SK-N-SH (cell line): ENCODE measurements around the gene PRUNE1. TPM values are rescaled to one million over a fixed set of nuclear protein-coding genes. Genes with fewer than 3 reads are reported as not detected.

Source experiments
- CTCF ChIA-PET: fragments of 300-600, 350-600 bp; formaldehyde crosslinking; extraction: SDS; loops from one replicate; lab custom pipeline; 2021; lab: Yijun Ruan, JAX
- POLR2A ChIA-PET: fragments of 350-600 bp; sonication (Branson Sonifier 250); formaldehyde crosslinking; extraction: SDS; loops from one replicate; lab custom pipeline; 2020; ENCODE audit warnings: antibody characterized with exemption, inconsistent platforms; lab: Yijun Ruan, JAX
- DNase-seq: peaks from one replicate; pipeline ENCODE4 v3.0.0; 2012
- H2AFZ ChIP-seq: fragments of 200-600 bp; sonication (generic); 2 replicates; pipeline ENCODE4 v1.8.1; 2016; ENCODE audit warnings: antibody characterized with exemption, mild to moderate bottlenecking, low read depth
- H3F3A ChIP-seq: fragments of 200-600 bp; sonication (generic); replicated peaks from 2 replicates; pipeline ENCODE3; 2016; ENCODE audit warnings: antibody characterized with exemption, mild to moderate bottlenecking; ENCODE audit not compliant: insufficient read depth
- H3K27ac ChIP-seq, 2 experiments: fragments of 200-500 bp in 1 of 2; fragments of 200-600 bp in 1 of 2; sonication (Bioruptor generic) in 1 of 2; sonication (generic), shearing (Covaris generic) in 1 of 2; 2 replicates each; pipeline versions ENCODE4 v1.5.1 to v1.6.1; 2014 to 2016; ENCODE audit warnings: low read depth in 2 of 2, inconsistent platforms in 1 of 2, low read length in 1 of 2, mild to moderate bottlenecking in 1 of 2, mixed read lengths in 1 of 2
- H3K27me3 ChIP-seq: fragments of 200-600 bp; sonication (generic), shearing (Covaris generic); 2 replicates; pipeline ENCODE4 v1.6.1; 2016; ENCODE audit warnings: mixed run types; ENCODE audit not compliant: insufficient read depth
- H3K36me3 ChIP-seq, 2 experiments: fragments of 200-500 bp in 1 of 2; fragments of 200-600 bp in 1 of 2; sonication (Bioruptor generic) in 1 of 2; sonication (generic) in 1 of 2; replicated peaks in 1 of 2; 2 replicates each; pipeline versions ENCODE3 to v1.5.1; 2014 to 2016; ENCODE audit warnings: low read length in 1 of 2, mild to moderate bottlenecking in 1 of 2; ENCODE audit not compliant: insufficient read depth in 2 of 2, control insufficient read depth in 1 of 2
- H3K4me1 ChIP-seq, 2 experiments: fragments of 200-500 bp in 1 of 2; fragments of 200-600 bp in 1 of 2; sonication (Bioruptor generic) in 1 of 2; sonication (generic), shearing (Covaris generic) in 1 of 2; 2 replicates each; pipeline versions ENCODE4 v1.5.1 to v1.6.1; 2014 to 2016; ENCODE audit warnings: low read depth in 1 of 2, low read length in 1 of 2, mixed run types in 1 of 2; ENCODE audit not compliant: insufficient read depth in 2 of 2, control insufficient read depth in 1 of 2
- H3K4me2 ChIP-seq: fragments of 200-600 bp; sonication (generic), shearing (Covaris generic); 2 replicates; pipeline ENCODE4 v1.6.1; 2017; ENCODE audit warnings: mixed run types
- H3K4me3 ChIP-seq, 2 experiments: fragments of 200-500 bp in 1 of 2; fragments of 200-600 bp in 1 of 2; sonication (Bioruptor generic) in 1 of 2; sonication (generic), shearing (Covaris generic) in 1 of 2; 2 replicates each; pipeline versions ENCODE4 v1.5.1 to v1.8.1; 2014 to 2016; ENCODE audit warnings: low read depth in 2 of 2, inconsistent platforms in 1 of 2, low read length in 1 of 2, mild to moderate bottlenecking in 1 of 2, mixed read lengths in 1 of 2, moderate library complexity in 1 of 2
- H3K79me2 ChIP-seq: fragments of 200-600 bp; sonication (generic); 2 replicates; pipeline ENCODE4 v1.8.1; 2017; ENCODE audit warnings: mild to moderate bottlenecking; ENCODE audit not compliant: insufficient read depth
- H3K9ac ChIP-seq: fragments of 200-600 bp; sonication (generic); 2 replicates; pipeline ENCODE4 v1.6.1; 2017; ENCODE audit warnings: mixed run types
- H3K9me2 ChIP-seq: fragments of 200-600 bp; sonication (generic); 2 replicates; pipeline ENCODE4 v1.6.1; 2017; ENCODE audit warnings: mixed run types
- H3K9me3 ChIP-seq: fragments of 200-600 bp; sonication (generic); 2 replicates; pipeline ENCODE4 v1.6.1; 2017; ENCODE audit warnings: mixed run types, mild to moderate bottlenecking, moderate library complexity
- H4K20me1 ChIP-seq: fragments of 200-600 bp; sonication (generic); 2 replicates; pipeline ENCODE4 v1.6.1; 2017; ENCODE audit warnings: mild to moderate bottlenecking, mixed run types; ENCODE audit not compliant: insufficient read depth
- CTCF ChIP-seq: fragments of 200-600 bp; sonication (generic); IDR thresholded peaks from 2 replicates; pipeline ENCODE4 v1.6.1; 2017; ENCODE audit warnings: antibody characterized with exemption, mild to moderate bottlenecking, moderate library complexity
- FOXM1 ChIP-seq: IDR thresholded peaks from 2 replicates; pipeline ENCODE4 v1.4.0; 2012; ENCODE audit warnings: low read depth, mild to moderate bottlenecking
- IRF3 ChIP-seq: fragments of 150-350 bp; IDR thresholded peaks from 2 replicates; pipeline ENCODE4 v1.6.1; 2016; ENCODE audit warnings: mild to moderate bottlenecking, low read depth, low read length
- MXI1 ChIP-seq: IDR thresholded peaks from 2 replicates; pipeline ENCODE4 v1.6.1; 2012; ENCODE audit warnings: mild to moderate bottlenecking, low read depth, low read length, improper control_type of control experiment
- NFIC ChIP-seq: IDR thresholded peaks from 2 replicates; pipeline ENCODE4 v1.4.0; 2012; ENCODE audit warnings: borderline replicate concordance
- POLR2AphosphoS5 ChIP-seq: IDR thresholded peaks from 2 replicates; pipeline ENCODE4 v1.6.1; 2012; ENCODE audit warnings: low read depth, low read length
- RAD21 ChIP-seq: IDR thresholded peaks from 2 replicates; pipeline ENCODE4 v1.6.1; 2012; ENCODE audit warnings: mild to moderate bottlenecking, low read length
- RCOR1 ChIP-seq: fragments of 150-350 bp; IDR thresholded peaks from 2 replicates; pipeline ENCODE4 v1.6.1; 2017; ENCODE audit warnings: antibody characterized with exemption, low read length
- RFX5 ChIP-seq: IDR thresholded peaks from 2 replicates; pipeline ENCODE4 v1.6.1; 2012; ENCODE audit warnings: mild to moderate bottlenecking, improper control_type of control experiment, low read length
- RXRA ChIP-seq: IDR thresholded peaks from 2 replicates; pipeline ENCODE4 v1.4.0; 2012; ENCODE audit warnings: low read depth, mild to moderate bottlenecking, borderline replicate concordance
- TAF1 ChIP-seq: IDR thresholded peaks from 2 replicates; pipeline ENCODE4 v1.6.1; 2012; ENCODE audit warnings: low read depth, mild to moderate bottlenecking, low read length, moderate library complexity, borderline replicate concordance
- TCF12 ChIP-seq: IDR thresholded peaks from 2 replicates; pipeline ENCODE4 v1.4.0; 2012
- TEAD4 ChIP-seq: IDR thresholded peaks from 2 replicates; pipeline ENCODE4 v1.4.0; 2012; ENCODE audit warnings: mild to moderate bottlenecking, borderline replicate concordance; ENCODE audit not compliant: insufficient read depth
- USF1 ChIP-seq: IDR thresholded peaks from 2 replicates; pipeline ENCODE4 v1.4.0; 2012; ENCODE audit warnings: low read depth, borderline replicate concordance
- USF2 ChIP-seq: fragments of 150-350 bp; IDR thresholded peaks from 2 replicates; pipeline ENCODE4 v1.6.1; 2017; ENCODE audit warnings: antibody characterized with exemption, low read length, low read depth, borderline replicate concordance
- WGBS: methylation state at CpG from one replicate; pipeline ENCODE4 v1.1.6; 2017; ENCODE audit warnings: low lambda C conversion rate; 5-methylcytosine and 5-hydroxymethylcytosine counted together
- polyA plus RNA-seq, 3 experiments: library from polyadenylated mRNA; depleted of rRNA; stranded (reverse); fragments of >200 nt; gene quantifications; 2 replicates each; pipeline ENCODE4 v1.2.3, GENCODE V29; 2012

PRUNE1 gene
- polyA plus RNA-seq, 1 of the 3 experiments (the other 2 are of a cell fraction) = 7.3 TPM

GRCh38 chr1:150995896-150996295 is 12.4 kb upstream of the PRUNE1 start:
- POLR2A ChIA-PET = no interaction called here

More at GRCh38 chr1:150995896-150996295, 12.4 kb upstream of the PRUNE1 start:
- Histone ChIP-seq H3K4me3 (peak overlapping the region in 1 of 2 experiments; percentile 25; a peak in 1 of 4 replicates), H4K20me1 (no peaks in the 10 kb centered on the region), H3K9me3 (no peaks in the 10 kb centered on the region), H3K4me2 (no peak overlapping the region), H3K36me3 (peaks cover 0 to 8% of the 10 kb centered on the region in 2 experiments), H3F3A (no peaks in the 10 kb centered on the region), H3K9ac (no peak overlapping the region), H2AFZ (no peak overlapping the region), H3K9me2 (no peaks in the 10 kb centered on the region), H3K4me1 (no peaks in the 10 kb centered on the region), H3K79me2 (no peaks in the 10 kb centered on the region), H3K27me3 (no peaks in the 10 kb centered on the region), H3K27ac (no peak overlapping the region)
- DNase-seq = peak; percentile 43
- TF ChIP-seq NFIC = no peak
- no peak for TF ChIP-seq IRF3
- TF ChIP-seq FOXM1 = no peak
- TF ChIP-seq TCF12 = no peak
- no peak for TF ChIP-seq USF1
- TF ChIP-seq RCOR1 = no peak
- no peak for TF ChIP-seq USF2
- no peak for TF ChIP-seq TAF1
- TF ChIP-seq RFX5 = no peak
- TF ChIP-seq POLR2AphosphoS5 = no peak
- no peak for TF ChIP-seq MXI1
- TF ChIP-seq TEAD4 = no peak
- peak; percentile 86 for TF ChIP-seq CTCF
- peak; percentile 60 for TF ChIP-seq RAD21
- no peak for TF ChIP-seq RXRA
- 41% methylated on average over 9 of the region's 9 CpGs for WGBS
- CTCF ChIA-PET = interaction anchor here (0.6 to 15.9 kb wide), 26 partner anchors 9 to 741 kb away, joined by 3 to 371 read pairs (median 4); partner anchors contain the start of genes ANXA9, C1orf56, CERS2 and MINDY1
